Keratinocyte (primary cell): ENCODE data around the gene NPHS1. TPM values are rescaled to one million over a fixed set of nuclear protein-coding genes. Genes with fewer than 3 reads are reported as not detected.

Experiments used
- DNase-seq: peaks from one replicate; pipeline ENCODE4 v3.0.0-alpha.2; 2011; ENCODE audit warnings: low read depth, missing footprints, low spot score
- FAIRE-seq: peaks from 2 replicates; lab custom pipeline; 2011; peaks lifted over from hg19 to GRCh38; lab: Jason Lieb, UNC
- H2AFZ ChIP-seq: 2 replicates; pipeline ENCODE4 v1.6.0; 2012; ENCODE audit warnings: low read length, control low read depth, inconsistent platforms; ENCODE audit not compliant: control insufficient read depth
- H3K27ac ChIP-seq: 2 replicates; pipeline ENCODE4 v1.5.1; 2011; ENCODE audit warnings: low read length; ENCODE audit not compliant: control insufficient read depth, insufficient read depth
- H3K27me3 ChIP-seq: 3 replicates; pipeline ENCODE4 v1.6.0; 2011; ENCODE audit warnings: low read length; ENCODE audit not compliant: control insufficient read depth, insufficient read depth; ENCODE audit errors: extremely low read depth
- H3K36me3 ChIP-seq, 2 experiments: 2 replicates in 1 of 2; 3 replicates in 1 of 2; pipeline ENCODE4 v1.5.1; 2011; ENCODE audit warnings: low read length in 2 of 2, mild to moderate bottlenecking in 1 of 2; ENCODE audit not compliant: control insufficient read depth in 2 of 2, insufficient read depth in 2 of 2; ENCODE audit errors: extremely low read depth in 1 of 2
- H3K4me1 ChIP-seq: 3 replicates; pipeline ENCODE4 v1.5.1; 2011; ENCODE audit warnings: low read length; ENCODE audit not compliant: control insufficient read depth, insufficient read depth; ENCODE audit errors: extremely low read depth
- H3K4me2 ChIP-seq: 3 replicates; pipeline ENCODE4 v1.6.0; 2011; ENCODE audit warnings: low read depth, low read length; ENCODE audit not compliant: control insufficient read depth, insufficient read depth; ENCODE audit errors: extremely low read depth
- H3K4me3 ChIP-seq, 3 experiments: fragments of 200-600 bp in 1 of 3; sonication (generic) in 1 of 3; 2 replicates in 2 of 3; 3 replicates in 1 of 3; pipeline ENCODE4 v1.5.1; 2011 to 2016; ENCODE audit warnings: low read length in 3 of 3, mild to moderate bottlenecking in 3 of 3, control low read depth in 2 of 3, inconsistent platforms in 1 of 3, low read depth in 1 of 3, mixed read lengths in 1 of 3, mixed run types in 1 of 3, moderate library complexity in 1 of 3; ENCODE audit not compliant: control insufficient read depth in 2 of 3, insufficient read depth in 2 of 3; ENCODE audit errors: extremely low read depth in 1 of 3
- H3K79me2 ChIP-seq: 2 replicates; pipeline ENCODE4 v1.6.0; 2012; ENCODE audit warnings: low read length; ENCODE audit not compliant: control insufficient read depth, insufficient read depth
- H3K9ac ChIP-seq: 3 replicates; pipeline ENCODE4 v1.6.0; 2011; ENCODE audit warnings: low read length; ENCODE audit not compliant: control insufficient read depth, insufficient read depth; ENCODE audit errors: extremely low read depth
- H3K9me1 ChIP-seq: 3 replicates; pipeline ENCODE4 v1.6.0; 2011; ENCODE audit warnings: low read length; ENCODE audit not compliant: control insufficient read depth, insufficient read depth; ENCODE audit errors: extremely low read depth
- H3K9me3 ChIP-seq: 2 replicates; pipeline ENCODE4 v1.5.1; 2012; ENCODE audit warnings: low read depth, low read length; ENCODE audit not compliant: control insufficient read depth
- H4K20me1 ChIP-seq: 3 replicates; pipeline ENCODE4 v1.6.0; 2011; ENCODE audit warnings: low read length; ENCODE audit not compliant: control insufficient read depth, insufficient read depth; ENCODE audit errors: extremely low read depth
- CTCF ChIP-seq, 3 experiments: IDR thresholded peaks in 1 of 3; conservative IDR thresholded peaks in 1 of 3; optimal IDR thresholded peaks in 1 of 3; 2 replicates in 2 of 3; 3 replicates in 1 of 3; pipeline versions ENCODE3 to v1.5.1; 2011; ENCODE audit warnings: low read length in 3 of 3, mild to moderate bottlenecking in 3 of 3, moderate library complexity in 2 of 3, control low read depth in 1 of 3, inconsistent platforms in 1 of 3; ENCODE audit not compliant: insufficient read depth in 2 of 3; ENCODE audit errors: extremely low read depth in 1 of 3
- EZH2 ChIP-seq: IDR thresholded peaks from one replicate; pipeline ENCODE4 v1.6.1; 2012; ENCODE audit warnings: inconsistent platforms, mild to moderate bottlenecking, low read length, moderate library complexity
- dilution Hi-C: fragments of 300-500 bp; cut with MboI; formaldehyde crosslinking; loops from one replicate; pipeline ENCODE4 v1.7.0; 2020; ENCODE audit warnings: low sequenced_read_pairs; ENCODE audit not compliant: extremely low pct_ligation_motif_present
- polyA plus RNA-seq, 5 experiments: library from polyadenylated mRNA; depleted of rRNA in 3 of 5; stranded (reverse) in 3 of 5; stranded (forward) in 1 of 5; unstranded in 1 of 5; fragments of >200 nt; gene quantifications; 1 replicate in 1 of 5; 2 replicates in 3 of 5; 3 replicates in 1 of 5; pipeline versions ENCODE4 v1.2.1 to v1.2.3, GENCODE V29; 2011 to 2012; ENCODE audit warnings: missing spikeins in 2 of 5, low read depth in 1 of 5, low replicate concordance in 1 of 5

The NPHS1 gene
- polyA plus RNA-seq, 1 donor (not counting 4 experiments of a cell fraction or from before 2014, with no cell fraction given) = not detected

DNA sequence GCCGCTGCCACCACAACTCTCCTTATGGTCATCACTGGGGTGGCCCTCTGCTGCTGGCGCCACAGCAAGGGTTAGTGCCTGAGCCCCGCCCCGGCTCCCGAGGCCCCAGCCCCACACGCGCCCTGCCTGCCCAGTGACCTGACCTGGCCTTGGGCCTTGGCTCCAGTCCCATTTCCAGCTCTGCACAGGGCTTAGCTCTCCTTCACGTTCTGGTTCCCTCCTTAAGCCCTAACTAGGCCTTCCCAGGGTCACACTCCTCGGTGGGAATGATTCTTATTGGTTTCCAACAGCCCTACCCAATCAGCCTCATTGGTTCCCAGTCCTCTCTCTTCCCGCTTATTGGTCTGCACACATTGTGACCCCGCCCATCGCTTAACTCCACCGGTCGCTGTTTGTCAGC is 10.2 kb upstream of the NPHS1 start:
- H3K4me2 ChIP-seq = no peak overlapping the region
- TF ChIP-seq EZH2 (no peak), CTCF (optimal IDR thresholded peaks at IDR 0.05 in 1 of 3, IDR thresholded peaks at IDR 0.05 in 1 of 3, conservative IDR thresholded peaks at IDR 0.05 in 1 of 3; ENCODE audit: extremely low read depth in 1 of 3, insufficient read depth in 2 of 3, low read length in 3 of 3) (no peak)
- H2AFZ ChIP-seq = no peak overlapping the region
- no peaks in the 10 kb centered on the region for H3K9me1 ChIP-seq
- no peak overlapping the region for H3K27ac ChIP-seq
- no peak overlapping the region for H3K9ac ChIP-seq
- no peak overlapping the region for H3K4me3 ChIP-seq
- no peaks in the 10 kb centered on the region for H3K79me2 ChIP-seq
- FAIRE-seq = no peak
- dilution Hi-C loops = no loop called here
- peaks cover 27% of the 10 kb centered on the region for H3K27me3 ChIP-seq
- no peaks in the 10 kb centered on the region for H3K36me3 ChIP-seq
- H3K4me1 ChIP-seq = no peaks in the 10 kb centered on the region
- no peak for DNase-seq
- H3K9me3 ChIP-seq = no peaks in the 10 kb centered on the region
- H4K20me1 ChIP-seq = peaks cover 3% of the 10 kb centered on the region

DNA sequence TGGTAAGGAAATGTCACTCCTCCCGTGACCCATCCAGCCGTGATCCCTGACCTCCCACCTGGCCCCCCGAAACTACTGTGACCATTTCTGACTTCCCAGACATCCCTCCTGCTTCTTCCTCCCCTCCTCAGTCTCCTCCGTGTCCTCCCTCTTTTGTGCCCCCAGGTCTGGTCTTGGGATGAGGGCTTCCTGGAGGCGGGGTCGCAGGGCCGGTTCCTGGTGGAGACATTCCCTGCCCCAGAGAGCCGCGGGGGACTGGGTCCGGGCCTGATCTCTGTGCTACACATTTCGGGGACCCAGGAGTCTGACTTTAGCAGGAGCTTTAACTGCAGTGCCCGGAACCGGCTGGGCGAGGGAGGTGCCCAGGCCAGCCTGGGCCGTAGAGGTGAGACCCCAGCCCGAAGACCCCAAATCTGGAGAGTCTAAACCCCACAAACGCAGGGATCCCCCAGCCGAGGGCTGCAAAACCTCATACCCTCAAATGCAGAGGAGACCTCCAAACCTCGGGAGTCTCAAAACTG is 9.4 kb upstream of the NPHS1 start:
- Histone ChIP-seq H3K4me3 (no peak overlapping the region), H3K27me3 (peaks cover 33% of the 10 kb centered on the region), H2AFZ (no peak overlapping the region), H3K9me3 (no peaks in the 10 kb centered on the region), H3K9me1 (no peaks in the 10 kb centered on the region), H3K9ac (no peak overlapping the region), H3K4me2 (no peak overlapping the region), H3K4me1 (no peaks in the 10 kb centered on the region), H3K27ac (no peak overlapping the region), H3K79me2 (no peaks in the 10 kb centered on the region), H4K20me1 (peaks cover 3% of the 10 kb centered on the region), H3K36me3 (no peaks in the 10 kb centered on the region)
- FAIRE-seq (no peak), DNase-seq (no peak)
- no peak for TF ChIP-seq EZH2
- TF ChIP-seq CTCF (optimal IDR thresholded peaks at IDR 0.05 in 1 of 3, IDR thresholded peaks at IDR 0.05 in 1 of 3, conservative IDR thresholded peaks at IDR 0.05 in 1 of 3; ENCODE audit: extremely low read depth in 1 of 3, insufficient read depth in 2 of 3, low read length in 3 of 3) = no peak
- dilution Hi-C loops = no loop called here
